ENCODE results near the gene KIAA0232.
"Not testable (repeated sequence)": the region's sequence is repeated elsewhere in the genome, so short reads cannot be mapped to it uniquely, and the experiment has no call there.

The KIAA0232 gene

DNA sequence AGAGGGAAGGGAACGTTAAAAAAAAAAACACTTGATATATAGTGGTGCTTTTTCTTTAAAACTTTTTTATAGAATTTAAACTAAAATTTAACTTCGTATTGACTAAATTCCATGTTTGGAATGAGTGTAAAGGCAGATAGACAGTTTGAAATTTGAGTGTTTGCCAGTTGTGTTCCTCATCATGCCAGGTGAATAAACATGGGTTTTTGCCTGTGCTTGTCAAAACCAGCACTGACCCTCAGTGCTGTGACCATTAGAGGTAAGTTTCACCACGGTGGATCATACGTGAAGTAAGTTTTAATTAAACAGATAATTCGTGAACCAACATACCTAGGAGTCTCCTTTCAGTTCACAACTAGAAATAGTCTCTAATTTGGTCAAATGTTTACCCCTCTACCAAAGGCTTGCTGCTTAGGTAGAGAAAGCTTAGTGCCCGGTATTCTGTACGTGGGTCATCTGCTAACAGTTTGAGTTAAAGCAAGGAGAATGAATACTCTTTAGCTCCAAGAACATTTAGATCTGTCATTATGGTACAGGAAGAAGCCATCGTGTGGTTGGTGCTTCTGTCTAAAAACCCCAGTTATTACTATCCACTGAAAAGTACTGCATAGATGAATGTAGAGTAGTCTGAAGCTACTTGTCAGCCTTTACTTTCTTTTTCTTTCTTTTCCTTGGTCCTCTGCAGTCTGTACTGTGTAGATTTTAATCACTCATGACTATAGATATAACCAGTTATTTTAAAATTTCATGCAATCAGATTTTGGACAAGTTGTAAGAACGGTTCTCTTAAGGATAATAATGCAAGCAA, 32.7 kb downstream of the KIAA0232 start:
- Histone ChIP-seq H3K9ac (ENCODE audit: low read depth, low read length) (no peak overlapping the region), H3K27me3 (ENCODE audit: control insufficient read depth, insufficient read depth, low read length) (no peaks in the 10 kb centered on the region), H3K4me1 (ENCODE audit: control insufficient read depth, insufficient read depth, low read length) (no peaks in the 10 kb centered on the region), H3K4me3 (ENCODE audit: low read length) (no peak overlapping the region), H3K9me3 (replicated peaks; ENCODE audit: low read length) (no peaks in the 10 kb centered on the region), H3K4me2 (ENCODE audit: low read length) (no peak overlapping the region), H3K36me3 (ENCODE audit: insufficient read depth, low read length) (no peaks in the 10 kb centered on the region)

DNA sequence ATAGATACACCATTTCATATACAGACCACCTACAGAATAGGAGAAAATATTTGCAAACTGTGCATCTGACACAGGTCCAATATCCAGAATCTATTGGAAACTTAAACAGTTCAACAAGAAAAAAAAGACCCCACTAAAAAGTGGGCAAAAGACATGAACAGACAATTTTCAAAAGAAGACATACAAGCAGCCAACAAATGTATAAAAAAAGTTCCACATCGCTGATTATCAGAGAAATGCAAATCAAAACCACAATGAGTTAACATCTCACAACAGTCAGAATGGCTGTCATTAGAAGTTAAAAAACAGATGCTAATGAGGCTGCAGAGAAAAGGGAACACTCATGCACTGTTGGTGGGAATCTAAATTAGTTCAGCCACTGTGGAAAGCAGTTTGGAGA, 36.8 kb downstream of the KIAA0232 start:
- Histone ChIP-seq H3K9ac (ENCODE audit: low read depth, low read length) (no peak overlapping the region), H3K4me2 (ENCODE audit: low read length) (no peak overlapping the region), H3K36me3 (ENCODE audit: insufficient read depth, low read length) (peaks cover 2% of the 10 kb centered on the region), H3K27me3 (ENCODE audit: control insufficient read depth, insufficient read depth, low read length) (no peaks in the 10 kb centered on the region), H3K4me3 (ENCODE audit: low read length) (no peak overlapping the region), H3K4me1 (ENCODE audit: control insufficient read depth, insufficient read depth, low read length) (peaks cover 3% of the 10 kb centered on the region), H3K9me3 (replicated peaks; ENCODE audit: low read length) (no peaks in the 10 kb centered on the region)

DNA sequence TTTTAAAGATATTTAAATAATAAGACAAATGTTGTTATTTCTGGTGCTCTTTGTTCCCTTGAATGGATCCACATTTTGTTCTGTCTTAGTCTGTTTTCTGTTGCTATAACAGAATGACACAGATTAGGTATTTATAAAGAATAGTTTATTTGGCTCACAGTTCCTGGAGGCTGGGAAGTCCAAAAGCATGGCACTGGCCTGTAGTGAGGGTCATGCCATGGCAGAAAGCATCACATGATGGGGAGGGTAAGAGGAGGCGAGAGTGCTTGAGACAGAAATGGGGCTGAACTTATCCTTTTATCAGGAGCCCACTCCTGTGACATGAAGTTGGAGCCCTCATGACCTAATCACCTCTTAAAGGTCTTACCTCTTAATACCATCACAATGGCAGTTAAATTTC, 38.2 kb downstream of the KIAA0232 start:
- H3K9me3 ChIP-seq (replicated peaks; ENCODE audit: low read length) = no peaks in the 10 kb centered on the region
- H3K36me3 ChIP-seq (ENCODE audit: insufficient read depth, low read length) = peaks cover 16% of the 10 kb centered on the region
- H3K27me3 ChIP-seq (ENCODE audit: control insufficient read depth, insufficient read depth, low read length) = no peaks in the 10 kb centered on the region
- peaks cover 12% of the 10 kb centered on the region for H3K4me1 ChIP-seq (ENCODE audit: control insufficient read depth, insufficient read depth, low read length)
- no peak overlapping the region for H3K4me2 ChIP-seq (ENCODE audit: low read length)
- no peak overlapping the region for H3K9ac ChIP-seq (ENCODE audit: low read depth, low read length)
- H3K4me3 ChIP-seq (ENCODE audit: low read length) = no peak overlapping the region

DNA sequence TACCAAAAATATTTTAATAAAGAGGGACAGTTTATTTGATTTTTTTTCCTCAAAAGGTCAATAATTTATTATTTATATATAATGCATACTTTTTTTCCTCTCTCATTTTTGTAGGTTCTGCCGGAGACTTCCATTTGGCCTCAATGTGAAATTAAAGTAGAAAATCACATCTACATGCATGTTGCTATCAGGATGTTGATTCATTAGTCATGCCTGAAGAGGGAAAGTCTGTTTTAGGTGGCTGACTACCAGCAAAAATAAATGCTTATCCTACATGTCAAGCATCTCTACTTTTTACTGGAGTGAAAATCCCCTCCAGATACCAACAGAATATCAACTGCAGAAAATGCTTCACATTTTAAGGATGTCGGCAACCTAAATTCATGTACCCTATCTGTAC, 41.5 kb downstream of the KIAA0232 start:
- H3K27me3 ChIP-seq (ENCODE audit: control insufficient read depth, insufficient read depth, low read length) = no peaks in the 10 kb centered on the region
- H3K36me3 ChIP-seq (ENCODE audit: insufficient read depth, low read length) = peaks cover 26% of the 10 kb centered on the region
- H3K9ac ChIP-seq (ENCODE audit: low read depth, low read length) = no peak overlapping the region
- no peaks in the 10 kb centered on the region for H3K9me3 ChIP-seq (replicated peaks; ENCODE audit: low read length)
- H3K4me1 ChIP-seq (ENCODE audit: control insufficient read depth, insufficient read depth, low read length) = peaks cover 12% of the 10 kb centered on the region
- H3K4me2 ChIP-seq (ENCODE audit: low read length) = peak overlapping the region; percentile 26
- no peak overlapping the region for H3K4me3 ChIP-seq (ENCODE audit: low read length)

- Histone ChIP-seq H3K4me1 (ENCODE audit: control insufficient read depth, insufficient read depth, low read length) (peaks cover 12% of the 10 kb centered on the region), H3K9me3 (replicated peaks; ENCODE audit: low read length) (no peaks in the 10 kb centered on the region), H3K36me3 (ENCODE audit: insufficient read depth, low read length) (peaks cover 30% of the 10 kb centered on the region), H3K4me2 (ENCODE audit: low read length) (no peak overlapping the region), H3K27me3 (ENCODE audit: control insufficient read depth, insufficient read depth, low read length) (no peaks in the 10 kb centered on the region), H3K4me3 (ENCODE audit: low read length) (no peak overlapping the region), H3K9ac (ENCODE audit: low read depth, low read length) (no peak overlapping the region)
Measured at GRCh38 chr4:6824772-6825402, 42.4 kb downstream of the KIAA0232 start.

DNA sequence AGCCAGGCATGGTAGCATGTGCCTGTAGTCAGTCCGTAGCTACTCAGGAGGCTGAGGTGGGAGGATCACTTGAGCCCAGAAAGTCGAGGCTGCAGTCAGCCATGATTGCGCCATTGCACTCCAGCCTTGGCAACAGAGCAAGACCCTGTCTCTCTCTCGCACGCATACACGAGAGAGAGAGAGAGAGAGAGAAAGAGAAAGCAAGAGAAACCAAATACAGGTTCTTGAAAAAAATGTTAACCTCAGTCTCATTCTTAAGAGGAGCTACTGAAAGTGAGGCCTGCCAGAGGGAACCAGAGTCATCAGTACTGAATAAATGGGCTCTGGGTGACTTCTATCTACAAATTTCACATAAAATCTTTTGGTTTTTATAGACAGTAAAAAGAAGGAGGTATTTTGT, 42.9 kb downstream of the KIAA0232 start:
- Histone ChIP-seq H3K9me3 (replicated peaks; ENCODE audit: low read length) (no peaks in the 10 kb centered on the region), H3K27me3 (ENCODE audit: control insufficient read depth, insufficient read depth, low read length) (no peaks in the 10 kb centered on the region), H3K36me3 (ENCODE audit: insufficient read depth, low read length) (peaks cover 30% of the 10 kb centered on the region), H3K9ac (ENCODE audit: low read depth, low read length) (no peak overlapping the region), H3K4me2 (ENCODE audit: low read length) (no peak overlapping the region), H3K4me1 (ENCODE audit: control insufficient read depth, insufficient read depth, low read length) (peaks cover 12% of the 10 kb centered on the region), H3K4me3 (ENCODE audit: low read length) (no peak overlapping the region)

DNA sequence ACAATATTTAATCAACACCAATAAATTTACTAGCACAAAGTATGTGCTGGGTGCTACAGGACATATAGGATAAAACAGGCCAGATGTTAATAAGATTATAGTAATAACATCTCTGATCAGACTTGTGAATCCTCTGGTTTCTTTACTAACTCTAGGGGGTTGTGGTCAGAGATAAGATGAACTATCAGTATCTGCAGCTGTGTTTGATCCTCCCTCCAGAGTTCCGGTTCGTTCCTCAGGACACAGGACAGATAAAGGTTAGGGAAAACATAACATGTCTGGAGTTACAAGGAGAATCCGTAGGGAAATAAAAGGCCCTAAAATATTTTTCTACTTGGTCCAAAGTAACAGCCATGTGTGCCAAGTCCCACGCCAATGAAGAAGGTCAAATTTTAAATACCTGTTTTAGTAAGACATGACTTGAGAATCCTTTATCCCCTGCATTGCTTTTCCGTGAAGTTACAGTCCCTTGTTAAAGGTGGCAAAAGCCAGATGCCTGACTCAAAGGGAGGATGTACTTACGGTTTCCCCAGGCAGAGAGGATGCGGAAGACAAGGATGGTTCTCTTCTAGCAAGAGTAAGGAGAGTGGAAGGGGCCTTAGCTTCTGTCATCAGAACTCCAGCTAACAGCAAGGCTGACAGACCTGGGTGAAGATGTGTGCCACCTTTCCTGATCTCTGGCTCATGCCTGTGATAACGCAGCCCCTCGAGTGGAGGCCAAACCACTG, 44.4 kb downstream of the KIAA0232 start:
- H3K36me3 ChIP-seq (ENCODE audit: insufficient read depth, low read length) = peaks cover 37% of the 10 kb centered on the region
- H3K27me3 ChIP-seq (ENCODE audit: control insufficient read depth, insufficient read depth, low read length) = no peaks in the 10 kb centered on the region
- H3K4me2 ChIP-seq (ENCODE audit: low read length) = no peak overlapping the region
- no peaks in the 10 kb centered on the region for H3K9me3 ChIP-seq (replicated peaks; ENCODE audit: low read length)
- peaks cover 12% of the 10 kb centered on the region for H3K4me1 ChIP-seq (ENCODE audit: control insufficient read depth, insufficient read depth, low read length)
- no peak overlapping the region for H3K4me3 ChIP-seq (ENCODE audit: low read length)
- no peak overlapping the region for H3K9ac ChIP-seq (ENCODE audit: low read depth, low read length)

DNA sequence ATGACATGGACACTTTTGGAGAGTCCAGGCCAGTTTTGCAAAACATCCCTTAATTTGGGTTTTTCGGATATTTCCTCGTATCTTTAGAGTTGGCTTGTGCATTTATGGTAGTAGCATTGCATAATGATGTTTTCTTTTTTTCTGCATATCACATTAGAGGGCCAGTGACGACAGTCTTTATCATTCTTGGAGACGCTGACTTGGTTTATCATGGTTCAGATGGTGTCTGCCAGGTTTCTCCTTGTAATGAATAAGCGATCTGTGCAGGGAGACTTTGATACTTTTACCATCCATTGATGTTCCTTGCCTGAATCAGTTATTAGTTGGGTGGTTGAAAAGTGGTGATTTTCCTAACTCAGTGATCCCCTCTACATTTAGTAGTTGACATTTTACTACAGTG, 46.6 kb downstream of the KIAA0232 start:
- H3K4me3 ChIP-seq (ENCODE audit: low read length) = no peak overlapping the region
- no peak overlapping the region for H3K4me2 ChIP-seq (ENCODE audit: low read length)
- H3K9me3 ChIP-seq (replicated peaks; ENCODE audit: low read length) = no peaks in the 10 kb centered on the region
- H3K4me1 ChIP-seq (ENCODE audit: control insufficient read depth, insufficient read depth, low read length) = peaks cover 12% of the 10 kb centered on the region
- peaks cover 39% of the 10 kb centered on the region for H3K36me3 ChIP-seq (ENCODE audit: insufficient read depth, low read length)
- no peaks in the 10 kb centered on the region for H3K27me3 ChIP-seq (ENCODE audit: control insufficient read depth, insufficient read depth, low read length)
- no peak overlapping the region for H3K9ac ChIP-seq (ENCODE audit: low read depth, low read length)

GRCh38 chr4:6834867-6835266, 52.3 kb downstream of the KIAA0232 start:
- Histone ChIP-seq H3K4me1 (ENCODE audit: control insufficient read depth, insufficient read depth, low read length) (peaks cover 13% of the 10 kb centered on the region), H3K27me3 (ENCODE audit: control insufficient read depth, insufficient read depth, low read length) (no peaks in the 10 kb centered on the region), H3K9ac (ENCODE audit: low read depth, low read length) (no peak overlapping the region), H3K36me3 (ENCODE audit: insufficient read depth, low read length) (peaks cover 10% of the 10 kb centered on the region), H3K4me3 (ENCODE audit: low read length) (no peak overlapping the region), H3K4me2 (ENCODE audit: low read length) (no peak overlapping the region), H3K9me3 (replicated peaks; ENCODE audit: low read length) (no peaks in the 10 kb centered on the region)

GRCh38 chr4:6835616-6836015, 53.1 kb downstream of the KIAA0232 start:
- H3K4me3 ChIP-seq (ENCODE audit: low read length); H3K36me3 ChIP-seq (ENCODE audit: insufficient read depth, low read length); H3K9me3 ChIP-seq (replicated peaks; ENCODE audit: low read length); H3K4me2 ChIP-seq (ENCODE audit: low read length); H3K27me3 ChIP-seq (ENCODE audit: control insufficient read depth, insufficient read depth, low read length); H3K9ac ChIP-seq (ENCODE audit: low read depth, low read length): not testable (repeated sequence)
- H3K4me1 ChIP-seq (ENCODE audit: control insufficient read depth, insufficient read depth, low read length) = peaks cover 20% of the 10 kb centered on the region

DNA sequence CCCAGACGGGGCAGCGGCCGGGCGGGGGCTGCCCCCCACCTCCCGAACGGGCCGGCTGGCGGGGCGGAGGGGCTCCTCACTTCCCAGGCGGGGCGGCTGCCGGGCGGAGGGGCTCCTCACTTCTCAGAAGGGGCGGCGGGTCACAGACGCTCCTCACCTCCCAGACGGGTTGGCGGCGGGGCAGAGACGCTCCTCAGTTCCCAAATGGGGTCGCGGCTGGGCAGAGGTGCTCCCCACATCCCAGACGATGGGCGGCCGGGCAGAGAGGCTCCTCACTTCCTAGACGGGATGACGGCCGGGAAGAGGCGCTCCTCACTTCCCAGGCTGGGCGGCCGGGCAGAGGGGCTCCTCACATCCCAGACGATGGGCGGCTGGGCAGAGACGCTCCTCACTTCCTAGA, 54.6 kb downstream of the KIAA0232 start:
- Histone ChIP-seq H3K36me3 (ENCODE audit: insufficient read depth, low read length) (peaks cover 11% of the 10 kb centered on the region), H3K4me1 (ENCODE audit: control insufficient read depth, insufficient read depth, low read length) (peaks cover 26% of the 10 kb centered on the region)
- H3K9me3 ChIP-seq (replicated peaks; ENCODE audit: low read length); H3K9ac ChIP-seq (ENCODE audit: low read depth, low read length); H3K4me3 ChIP-seq (ENCODE audit: low read length); H3K27me3 ChIP-seq (ENCODE audit: control insufficient read depth, insufficient read depth, low read length); H3K4me2 ChIP-seq (ENCODE audit: low read length): not testable (repeated sequence)
